Myometrial cell (primary cell): ENCODE measurements around the gene EYA4. TPM values are rescaled to one million over a fixed set of nuclear protein-coding genes. Genes with fewer than 3 reads are reported as not detected.

Experiments used
- total RNA-seq: library from RNA; depleted of rRNA; stranded (reverse); fragments of >200 nt; gene quantifications from 2 replicates; pipeline ENCODE4 v1.2.3, GENCODE V29; 2015

EYA4 gene
- total RNA-seq = 2.9 and 5.7 TPM in 2 replicates

GRCh38 chr6:133241086-133241900 is at the start of gene EYA4:
TSS of gene EYA4 (plus strand) at chr6:133241357. CDS start at chr6:133274781, 33,424 bp downstream.

